ENCODE results near the gene HLA-DPA1. TPM values are rescaled to one million over a fixed set of nuclear protein-coding genes. Genes with fewer than 3 reads are reported as not detected.
A peak's percentile ranks its signal among the peaks of the same experiment; 100 is the strongest.
"Not testable (repeated sequence)": the region's sequence is repeated elsewhere in the genome, so short reads cannot be mapped to it uniquely, and the experiment has no call there.

HLA-DPA1 gene
- total and polyA plus RNA-seq, 11 donors, result 18.2 to 438 (median 39.9) TPM

GRCh38 chr6:33065312-33065711 lies 8.1 kb downstream of the HLA-DPA1 start:
- no peaks in the 10 kb centered on the region for H3K9me3 ChIP-seq
- 34 to 88% (median 53%) methylated on average over 4 of the region's 4 CpGs for WGBS, 4 donors
- peak overlapping the region in 1 of 12 donors; percentile 32 for H3K27ac ChIP-seq
- peaks cover 0 to 54% (median 12%) of the 10 kb centered on the region in 9 donors for H3K36me3 ChIP-seq
- DNase-seq (no peak), ATAC-seq (no peak)
- H3K27me3 ChIP-seq, result no peaks in the 10 kb centered on the region
- no peak overlapping the region for H3K4me3 ChIP-seq
- H3K4me1 ChIP-seq, result peaks cover 0 to 19% (median 0%) of the 10 kb centered on the region in 12 donors
- TF ChIP-seq CTCF (IDR thresholded peaks at IDR 0.05), result no peak
- TF ChIP-seq POLR2A (IDR thresholded peaks at IDR 0.05), result no peak
- intact Hi-C loops (cut with DNase I), result no loop called here

GRCh38 chr6:33064723-33065122 lies 8.7 kb downstream of the HLA-DPA1 start:
- Histone ChIP-seq H3K9me3 (no peaks in the 10 kb centered on the region), H3K27me3 (no peaks in the 10 kb centered on the region), H3K4me3 (no peak overlapping the region), H3K27ac (peak overlapping the region in 1 of 12 donors; percentile 32), H3K36me3 (peaks cover 0 to 48% (median 12%) of the 10 kb centered on the region in 9 donors), H3K4me1 (peaks cover 0 to 14% (median 0%) of the 10 kb centered on the region in 12 donors)
- no peak for ATAC-seq
- no peak for DNase-seq
- TF ChIP-seq CTCF (IDR thresholded peaks at IDR 0.05) (no peak), POLR2A (IDR thresholded peaks at IDR 0.05) (no peak)
- 0 to 74% (median 24%) methylated on average over 4 of the region's 4 CpGs for WGBS, 4 donors
- intact Hi-C loops (cut with DNase I), result no loop called here

- H3K27me3 ChIP-seq; H3K9me3 ChIP-seq; intact Hi-C loops (cut with DNase I); ATAC-seq; DNase-seq; H3K27ac ChIP-seq; H3K4me3 ChIP-seq: not testable (repeated sequence)
- 29 to 78% (median 54%) methylated on average over 2 to 5 of the region's 5 CpGs for WGBS, 4 donors
- peaks cover 0 to 11% (median 0%) of the 10 kb centered on the region in 12 donors for H3K4me1 ChIP-seq
- peaks cover 0 to 35% (median 6%) of the 10 kb centered on the region in 9 donors for H3K36me3 ChIP-seq
Measured at GRCh38 chr6:33063435-33063834, 10.0 kb downstream of the HLA-DPA1 start.

GRCh38 chr6:33061987-33062386 lies 11.5 kb downstream of the HLA-DPA1 start:
- intact Hi-C loops (cut with DNase I), result no loop called here

More at GRCh38 chr6:33061987-33062386, 11.5 kb downstream of the HLA-DPA1 start:
- Histone ChIP-seq H3K27me3 (no peaks in the 10 kb centered on the region), H3K4me3 (no peak overlapping the region), H3K27ac (peak overlapping the region in 1 of 12 donors; percentile 27), H3K9me3 (no peaks in the 10 kb centered on the region), H3K4me1 (peaks cover 0 to 22% (median 0%) of the 10 kb centered on the region in 12 donors), H3K36me3 (peaks cover 0 to 21% (median 0%) of the 10 kb centered on the region in 9 donors)
- WGBS, 4 donors, result 86 to 94% (median 88%) methylated on average over 2 of the region's 2 CpGs
- DNase-seq, result no peak
- TF ChIP-seq POLR2A (IDR thresholded peaks at IDR 0.05), result no peak
- no peak for TF ChIP-seq CTCF (IDR thresholded peaks at IDR 0.05)
- ATAC-seq, result no peak

Data from heart left ventricle (tissue), 16 donors.